Smooth muscle cell (in vitro differentiated cells): ENCODE results near the gene SPI1. TPM values are rescaled to one million over a fixed set of nuclear protein-coding genes. Genes with fewer than 3 reads are reported as not detected.

Experiments used
- DNase-seq: peaks from one replicate; lab custom pipeline; 2025; ENCODE audit not compliant: unreplicated experiment; lab: John Stamatoyannopoulos, UW
- H2AFZ ChIP-seq: fragments of 200-600 bp; sonication (generic); 2 replicates; pipeline ENCODE4 v1.6.0; 2016; ENCODE audit warnings: antibody characterized with exemption, low read depth, mild to moderate bottlenecking
- H3F3A ChIP-seq: fragments of 200-600 bp; sonication (generic); 2 replicates; pipeline ENCODE4 v1.6.0; 2017; ENCODE audit warnings: antibody characterized with exemption, low read depth
- H3K27ac ChIP-seq: fragments of 200-600 bp; sonication (generic); 2 replicates; pipeline ENCODE4 v1.5.1; 2016; ENCODE audit warnings: low read depth, mild to moderate bottlenecking
- H3K27me3 ChIP-seq: fragments of 200-600 bp; sonication (generic); 2 replicates; pipeline ENCODE4 v1.6.1; 2016; ENCODE audit warnings: low read depth, mild to moderate bottlenecking
- H3K36me3 ChIP-seq: fragments of 200-600 bp; sonication (generic); 2 replicates; pipeline ENCODE4 v1.5.1; 2016; ENCODE audit warnings: low read depth
- H3K4me1 ChIP-seq: fragments of 200-600 bp; sonication (generic); 2 replicates; pipeline ENCODE4 v1.5.1; 2016; ENCODE audit warnings: low read depth
- H3K4me2 ChIP-seq: fragments of 200-600 bp; sonication (generic); 2 replicates; pipeline ENCODE4 v1.6.0; 2016; ENCODE audit warnings: mild to moderate bottlenecking
- H3K4me3 ChIP-seq: fragments of 200-600 bp; sonication (generic); 2 replicates; pipeline ENCODE4 v1.5.1; 2016; ENCODE audit warnings: mild to moderate bottlenecking
- H3K79me2 ChIP-seq: fragments of 200-600 bp; sonication (generic); 2 replicates; pipeline ENCODE4 v1.6.0; 2016; ENCODE audit warnings: low read depth, mild to moderate bottlenecking
- H3K9ac ChIP-seq: fragments of 200-600 bp; sonication (generic); 2 replicates; pipeline ENCODE4 v1.6.0; 2016; ENCODE audit warnings: low read depth
- H3K9me3 ChIP-seq: fragments of 200-600 bp; sonication (generic); replicated peaks from 2 replicates; pipeline ENCODE4 v1.5.1; 2016; ENCODE audit warnings: low read depth
- H4K20me1 ChIP-seq: fragments of 200-600 bp; sonication (generic); 2 replicates; pipeline ENCODE4 v1.6.0; 2016; ENCODE audit warnings: low read depth
- WGBS: methylation state at CpG from one replicate; pipeline ENCODE4 v1.1.7; 2016; ENCODE audit warnings: low lambda C conversion rate; 5-methylcytosine and 5-hydroxymethylcytosine counted together
- polyA plus RNA-seq: library from polyadenylated mRNA; unstranded; fragments of >200 nt; fragmentation: Nextera tagmentation; extraction: Ambion mirVana; gene quantifications from 2 replicates; pipeline ENCODE4 v1.2.1, GENCODE V29; 2016
- total RNA-seq: library from RNA; depleted of rRNA; stranded (reverse); fragments of >200 nt; gene quantifications from 2 replicates; pipeline ENCODE4 v1.2.3, GENCODE V29; 2014
- TF ChIP-seq, protein P1 (sequence below): fragments of 200-600 bp; sonication (generic); IDR thresholded peaks from 2 replicates; pipeline ENCODE4 v1.5.1; 2017; ENCODE audit warnings: borderline replicate concordance, mild to moderate bottlenecking, antibody characterized with exemption; ENCODE audit not compliant: insufficient read depth, poor library complexity, severe bottlenecking

The SPI1 gene
- total and polyA plus RNA-seq, 2 experiments from 2014 or later: not detected

DNA sequence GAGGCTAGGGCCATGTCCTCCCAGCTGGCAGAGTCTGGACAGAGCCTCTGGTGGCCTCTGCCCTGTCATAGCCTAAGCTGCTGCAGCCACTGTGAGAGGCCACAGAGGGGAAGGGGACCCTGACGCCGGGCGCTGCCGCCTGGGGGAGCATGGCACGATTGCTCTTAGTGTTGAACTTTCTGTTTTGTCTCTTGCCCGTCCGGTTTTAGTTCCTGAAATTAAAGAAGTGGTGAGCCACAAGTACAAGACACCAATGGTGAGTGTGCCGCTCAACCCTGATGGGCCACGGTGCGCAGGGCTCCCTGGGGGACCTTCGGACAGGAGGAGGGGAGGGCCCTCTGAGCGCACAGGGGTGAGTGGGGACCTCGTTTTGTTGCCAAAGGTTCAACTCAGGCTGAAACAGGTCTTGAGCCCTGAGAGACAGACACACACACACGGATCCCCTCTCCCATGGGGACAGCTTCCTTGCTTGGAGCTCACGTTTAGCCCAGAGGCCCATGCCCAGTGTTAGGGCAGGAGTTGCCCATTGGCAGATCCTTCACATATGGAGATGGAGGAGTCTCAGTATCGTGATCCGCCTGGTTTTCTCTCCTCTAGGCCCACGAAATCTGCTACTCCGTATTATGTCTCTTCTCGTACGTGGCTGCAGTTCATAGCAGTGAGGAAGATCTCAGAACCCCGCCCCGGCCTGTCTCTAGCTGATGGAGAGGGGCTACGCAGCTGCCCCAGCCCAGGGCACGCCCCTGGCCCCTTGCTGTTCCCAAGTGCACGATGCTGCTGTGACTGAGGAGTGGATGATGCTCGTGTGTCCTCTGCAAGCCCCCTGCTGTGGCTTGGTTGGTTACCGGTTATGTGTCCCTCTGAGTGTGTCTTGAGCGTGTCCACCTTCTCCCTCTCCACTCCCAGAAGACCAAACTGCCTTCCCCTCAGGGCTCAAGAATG, 49.6 kb downstream of the SPI1 start:
- no peak overlapping the region for H2AFZ ChIP-seq

DNA sequence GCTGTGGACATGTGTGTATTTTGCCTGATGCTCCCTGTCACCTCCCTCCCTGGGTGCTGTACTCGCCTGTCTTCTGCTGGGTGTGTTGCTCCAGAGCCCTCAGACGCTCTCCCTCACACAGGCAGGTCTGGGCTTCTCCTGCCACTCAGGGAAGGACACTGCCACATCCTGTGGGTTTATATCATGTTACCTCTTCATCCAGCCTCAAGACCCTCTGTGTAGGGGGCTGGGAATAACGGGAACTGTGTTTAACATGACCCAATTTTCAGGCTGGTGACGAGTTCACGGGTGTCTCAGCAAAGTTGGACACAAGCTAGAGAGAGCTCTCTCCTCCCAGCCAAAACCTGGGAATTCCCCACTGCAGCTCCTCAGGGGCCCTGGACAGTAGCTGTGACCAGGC, 50.4 kb downstream of the SPI1 start:
- no peak for DNase-seq
- Histone ChIP-seq H3K4me1 (no peaks in the 10 kb centered on the region), H2AFZ (no peak overlapping the region), H3K27me3 (no peaks in the 10 kb centered on the region), H3K27ac (no peak overlapping the region), H3F3A (no peaks in the 10 kb centered on the region), H3K36me3 (no peaks in the 10 kb centered on the region), H4K20me1 (no peaks in the 10 kb centered on the region), H3K9me3 (no peaks in the 10 kb centered on the region), H3K79me2 (no peaks in the 10 kb centered on the region), H3K4me2 (no peak overlapping the region), H3K9ac (no peak overlapping the region), H3K4me3 (no peak overlapping the region)
- WGBS: 94% methylated on average over 5 of the region's 5 CpGs
- TF ChIP-seq, protein P1, sequence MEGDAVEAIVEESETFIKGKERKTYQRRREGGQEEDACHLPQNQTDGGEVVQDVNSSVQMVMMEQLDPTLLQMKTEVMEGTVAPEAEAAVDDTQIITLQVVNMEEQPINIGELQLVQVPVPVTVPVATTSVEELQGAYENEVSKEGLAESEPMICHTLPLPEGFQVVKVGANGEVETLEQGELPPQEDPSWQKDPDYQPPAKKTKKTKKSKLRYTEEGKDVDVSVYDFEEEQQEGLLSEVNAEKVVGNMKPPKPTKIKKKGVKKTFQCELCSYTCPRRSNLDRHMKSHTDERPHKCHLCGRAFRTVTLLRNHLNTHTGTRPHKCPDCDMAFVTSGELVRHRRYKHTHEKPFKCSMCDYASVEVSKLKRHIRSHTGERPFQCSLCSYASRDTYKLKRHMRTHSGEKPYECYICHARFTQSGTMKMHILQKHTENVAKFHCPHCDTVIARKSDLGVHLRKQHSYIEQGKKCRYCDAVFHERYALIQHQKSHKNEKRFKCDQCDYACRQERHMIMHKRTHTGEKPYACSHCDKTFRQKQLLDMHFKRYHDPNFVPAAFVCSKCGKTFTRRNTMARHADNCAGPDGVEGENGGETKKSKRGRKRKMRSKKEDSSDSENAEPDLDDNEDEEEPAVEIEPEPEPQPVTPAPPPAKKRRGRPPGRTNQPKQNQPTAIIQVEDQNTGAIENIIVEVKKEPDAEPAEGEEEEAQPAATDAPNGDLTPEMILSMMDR: no peak

More for the DNA sequence above, 49.6 kb downstream of the SPI1 start:
- DNase-seq: no peak
- 95% methylated on average over 29 of the region's 29 CpGs for WGBS
- no peak overlapping the region for H3K9ac ChIP-seq
- no peaks in the 10 kb centered on the region for H4K20me1 ChIP-seq
- no peak overlapping the region for H3K4me3 ChIP-seq
- H3K79me2 ChIP-seq: no peaks in the 10 kb centered on the region
- H3K4me2 ChIP-seq: no peak overlapping the region
- no peaks in the 10 kb centered on the region for H3K27me3 ChIP-seq
- H3K9me3 ChIP-seq: no peaks in the 10 kb centered on the region
- TF ChIP-seq, protein P1: no peak
- no peak overlapping the region for H3K27ac ChIP-seq
- H3F3A ChIP-seq: no peaks in the 10 kb centered on the region
- no peaks in the 10 kb centered on the region for H3K4me1 ChIP-seq
- no peaks in the 10 kb centered on the region for H3K36me3 ChIP-seq

DNA sequence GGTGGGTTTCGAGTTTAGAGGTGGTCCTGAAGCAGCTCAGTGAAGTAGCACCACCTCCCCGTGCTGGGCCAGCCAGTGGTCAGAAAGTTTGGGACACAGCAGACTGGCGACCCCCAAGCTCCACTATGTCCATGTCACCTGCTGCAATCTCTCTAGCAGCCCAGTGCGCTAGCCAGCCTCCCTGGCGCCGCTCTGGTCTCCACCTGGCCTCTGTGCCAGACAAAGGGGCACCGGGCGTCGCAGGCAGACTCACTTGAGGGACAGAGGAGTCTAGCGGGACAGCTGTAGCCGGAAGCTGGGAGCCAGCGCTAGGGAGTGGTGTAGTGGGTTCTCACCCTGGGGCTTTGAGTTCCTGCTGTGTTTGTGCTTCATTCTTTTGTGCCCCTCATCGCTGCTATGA, 51.3 kb downstream of the SPI1 start:
- TF ChIP-seq, protein P1: no peak
- no peak for DNase-seq
- H2AFZ ChIP-seq: no peak overlapping the region
- no peaks in the 10 kb centered on the region for H3K36me3 ChIP-seq
- H3K9me3 ChIP-seq: no peaks in the 10 kb centered on the region
- H3K4me2 ChIP-seq: no peak overlapping the region
- H3K9ac ChIP-seq: no peak overlapping the region
- H3K27ac ChIP-seq: no peak overlapping the region
- no peaks in the 10 kb centered on the region for H3K4me1 ChIP-seq
- H4K20me1 ChIP-seq: no peaks in the 10 kb centered on the region
- WGBS: over 99% methylated on average over 13 of the region's 13 CpGs
- H3K27me3 ChIP-seq: no peaks in the 10 kb centered on the region
- no peaks in the 10 kb centered on the region for H3F3A ChIP-seq
- no peak overlapping the region for H3K4me3 ChIP-seq
- no peaks in the 10 kb centered on the region for H3K79me2 ChIP-seq
